Measurements from ENCODE around the gene ENDOV.

- TF ChIP-seq CTCF (IDR thresholded peaks at IDR 0.05) (no peak), POLR2A (IDR thresholded peaks at IDR 0.05) (no peak)
Observed at GRCh38 chr17:80479246-80479566, 64.2 kb downstream of the ENDOV start.
